ENCODE results near the gene CSPG4.
"Not testable (repeated sequence)": the region's sequence is repeated elsewhere in the genome, so short reads cannot be mapped to it uniquely, and the experiment has no call there.

- TF ChIP-seq CREB1 (IDR thresholded peaks at IDR 0.05); EGR1 (IDR thresholded peaks at IDR 0.05; ENCODE audit: borderline replicate concordance, low read depth, low read length); CTCF (IDR thresholded peaks at IDR 0.05; ENCODE audit: control extremely low read depth in 1 of 3, insufficient read depth in 1 of 3, low read depth in 1 of 3, low read length in 3 of 3); GABPA (IDR thresholded peaks at IDR 0.05; ENCODE audit: borderline replicate concordance, insufficient read depth, low read length); POLR2A (IDR thresholded peaks at IDR 0.05; ENCODE audit: control extremely low read depth in 1 of 2, low read depth in 2 of 2, low read length in 2 of 2); EZH2 (IDR thresholded peaks at IDR 0.05; ENCODE audit: low read depth, low read length, severe bottlenecking); MAX (IDR thresholded peaks at IDR 0.05); EP300 (IDR thresholded peaks at IDR 0.05; ENCODE audit: borderline replicate concordance in 1 of 2, low read depth in 2 of 2, low read length in 2 of 2); JUND (IDR thresholded peaks at IDR 0.05; ENCODE audit: low read length); RAD21 (IDR thresholded peaks at IDR 0.05 in 1 of 2, conservative IDR thresholded peaks at IDR 0.05 in 1 of 2; ENCODE audit: low read depth in 2 of 2, low read length in 2 of 2); POLR2AphosphoS5 (IDR thresholded peaks at IDR 0.05; ENCODE audit: low read depth, low read length); MAFK (IDR thresholded peaks at IDR 0.05; ENCODE audit: low read depth, low read length): not testable (repeated sequence)
Measured at GRCh38 chr15:75754871-75755270, 42.2 kb upstream of the CSPG4 start.

All from H1 (cell line).